HCT116 (cell line): Measurements from ENCODE around the gene ABTB2. TPM values are rescaled to one million over a fixed set of nuclear protein-coding genes. Genes with fewer than 3 reads are reported as not detected.

Source experiments
- ATAC-seq: fragments of 200-7000 bp; cut with Tn5 transposase; 2 replicates; pipeline ENCODE4 v1.9.1; 2020; ENCODE audit warnings: mild to moderate bottlenecking, moderate library complexity
- BruUV-seq: library from RNA; stranded (reverse); fragments of 400-500 nt; replicated peaks from 2 replicates; lab custom pipeline; 2021; lab: Mats Ljungman, UMichigan
- CTCF ChIA-PET: fragments of 300-600 bp; sonication (Branson Sonifier 250); formaldehyde crosslinking; loops from one replicate; lab custom pipeline; 2021; ENCODE audit warnings: antibody characterized with exemption; lab: Charles Lee
- POLR2A ChIA-PET: fragments of 300-600, 350-600 bp; sonication (Branson Sonifier 250); formaldehyde crosslinking; loops from one replicate; lab custom pipeline; 2021; ENCODE audit warnings: antibody characterized with exemption; lab: Charles Lee
- RAD21 ChIA-PET, 2 experiments: fragments of 300-600 bp; sonication (Branson Sonifier 250); formaldehyde crosslinking; loops; one replicate each; lab custom pipeline; 2023; ENCODE audit warnings: low total read pairs in 2 of 2; ENCODE audit not compliant: uncharacterized antibody in 2 of 2, unreplicated experiment in 2 of 2, low non-redundant PET in 1 of 2; lab: Charles Lee
- DNase-seq: peaks from one replicate; pipeline ENCODE4 v3.0.0-alpha.2; 2010; ENCODE audit warnings: low read depth, low spot score
- H2AFZ ChIP-seq: fragments of 200-600 bp; shearing (Covaris generic), sonication (generic); 2 replicates; pipeline ENCODE4 v1.6.1; 2017; ENCODE audit warnings: low read depth, mixed run types, mixed read lengths, antibody characterized with exemption, low read length; ENCODE audit not compliant: poor library complexity, severe bottlenecking
- H3K27ac ChIP-seq: 2 replicates; pipeline ENCODE4 v1.5.1; 2012; ENCODE audit warnings: low read depth, low read length
- H3K27me3 ChIP-seq: fragments of 200-600 bp; sonication (generic); 2 replicates; pipeline ENCODE4 v1.6.1; 2016; ENCODE audit warnings: mixed run types, low read length, mixed read lengths; ENCODE audit not compliant: insufficient read depth
- H3K36me3 ChIP-seq, 2 experiments: fragments of 200-500 bp in 1 of 2; fragments of 200-600 bp in 1 of 2; sonication (Bioruptor generic) in 1 of 2; sonication (generic) in 1 of 2; 2 replicates each; pipeline versions ENCODE4 v1.5.1 to v1.6.1; 2014 to 2016; ENCODE audit warnings: low read length in 2 of 2, inconsistent platforms in 1 of 2, mixed read lengths in 1 of 2, mixed run types in 1 of 2; ENCODE audit not compliant: insufficient read depth in 2 of 2, control insufficient read depth in 1 of 2
- H3K4me1 ChIP-seq, 2 experiments: fragments of 200-600 bp in 1 of 2; sonication (generic) in 1 of 2; 2 replicates each; pipeline versions ENCODE4 v1.5.1 to v1.6.1; 2012 to 2017; ENCODE audit warnings: low read length in 2 of 2, inconsistent platforms in 1 of 2, mild to moderate bottlenecking in 1 of 2, mixed read lengths in 1 of 2, mixed run types in 1 of 2, moderate library complexity in 1 of 2; ENCODE audit not compliant: insufficient read depth in 2 of 2, control insufficient read depth in 1 of 2
- H3K4me2 ChIP-seq: fragments of 200-600 bp; sonication (generic); 2 replicates; pipeline ENCODE4 v1.6.1; 2017; ENCODE audit warnings: mixed run types, low read length, mixed read lengths
- H3K4me3 ChIP-seq, 2 experiments: fragments of 200-600 bp in 1 of 2; sonication (generic) in 1 of 2; replicated peaks in 1 of 2; 2 replicates each; pipeline ENCODE4 v1.5.1; 2011 to 2016; ENCODE audit warnings: low read length in 2 of 2, control low read depth in 1 of 2, low read depth in 1 of 2, mild to moderate bottlenecking in 1 of 2, mixed read lengths in 1 of 2, mixed run types in 1 of 2
- H3K79me2 ChIP-seq: fragments of 200-600 bp; sonication (generic); 2 replicates; pipeline ENCODE4 v1.6.1; 2017; ENCODE audit warnings: mild to moderate bottlenecking, mixed run types, low read length, moderate library complexity, mixed read lengths; ENCODE audit not compliant: insufficient read depth
- H3K9ac ChIP-seq: fragments of 200-600 bp; sonication (generic); 2 replicates; pipeline ENCODE4 v1.6.1; 2016; ENCODE audit warnings: low read length, mixed read lengths
- H3K9me2 ChIP-seq: fragments of 200-600 bp; sonication (generic), shearing (Covaris generic); 2 replicates; pipeline ENCODE4 v1.6.1; 2017; ENCODE audit warnings: mixed run types, mild to moderate bottlenecking, moderate library complexity; ENCODE audit not compliant: insufficient read depth
- H3K9me3 ChIP-seq, 2 experiments: fragments of 200-500 bp in 1 of 2; fragments of 200-600 bp in 1 of 2; sonication (Bioruptor generic) in 1 of 2; sonication (generic) in 1 of 2; 2 replicates each; pipeline ENCODE4 v1.6.1; 2014 to 2017; ENCODE audit warnings: low read length in 2 of 2, mixed read lengths in 2 of 2, inconsistent platforms in 1 of 2, low read depth in 1 of 2, mild to moderate bottlenecking in 1 of 2, mixed run types in 1 of 2, moderate library complexity in 1 of 2; ENCODE audit not compliant: control insufficient read depth in 1 of 2, insufficient read depth in 1 of 2
- H4K20me1 ChIP-seq: fragments of 200-600 bp; sonication (generic), shearing (Covaris generic); 2 replicates; pipeline ENCODE4 v1.6.1; 2017; ENCODE audit warnings: mixed run types, mild to moderate bottlenecking, moderate library complexity; ENCODE audit not compliant: insufficient read depth
- CBX3 ChIP-seq: IDR thresholded peaks from 2 replicates; pipeline ENCODE4 v1.6.1; 2012; ENCODE audit warnings: low read depth
- CEBPB ChIP-seq: IDR thresholded peaks from 2 replicates; pipeline ENCODE4 v1.6.1; 2012; ENCODE audit warnings: low read depth
- EGR1 ChIP-seq: IDR thresholded peaks from 2 replicates; pipeline ENCODE4 v1.6.1; 2012; ENCODE audit warnings: low read depth
- EZH2phosphoT487 ChIP-seq: fragments of 200-600 bp; IDR thresholded peaks from 2 replicates; pipeline ENCODE4 v1.6.1; 2018; ENCODE audit warnings: antibody characterized with exemption, borderline replicate concordance
- FOSL1 ChIP-seq: IDR thresholded peaks from 2 replicates; pipeline ENCODE4 v1.6.1; 2012; ENCODE audit warnings: low read depth
- JUND ChIP-seq: IDR thresholded peaks from 2 replicates; pipeline ENCODE4 v1.6.1; 2012
- POLR2A ChIP-seq: IDR thresholded peaks from 2 replicates; pipeline ENCODE4 v1.7.0; 2011; ENCODE audit warnings: borderline replicate concordance; ENCODE audit not compliant: insufficient read depth, insufficient read length; ENCODE audit errors: extremely low read depth
- RAD21 ChIP-seq: IDR thresholded peaks from 2 replicates; pipeline ENCODE4 v1.6.1; 2012; ENCODE audit warnings: low read depth, mild to moderate bottlenecking
- REST ChIP-seq: IDR thresholded peaks from 2 replicates; pipeline ENCODE4 v1.6.1; 2012; ENCODE audit warnings: low read depth
- SIN3A ChIP-seq: IDR thresholded peaks from 2 replicates; pipeline ENCODE4 v1.6.1; 2012; ENCODE audit warnings: low read depth
- SP1 ChIP-seq: IDR thresholded peaks from 2 replicates; pipeline ENCODE4 v1.6.1; 2012; ENCODE audit warnings: low read depth
- SRF ChIP-seq: IDR thresholded peaks from 2 replicates; pipeline ENCODE4 v1.6.1; 2012; ENCODE audit warnings: low read depth
- TCF7L2 ChIP-seq: IDR thresholded peaks from 2 replicates; pipeline ENCODE4 v1.7.0; 2011; ENCODE audit warnings: borderline replicate concordance, inconsistent platforms; ENCODE audit not compliant: insufficient read depth, insufficient read length; ENCODE audit errors: extremely low read depth
- YY1 ChIP-seq: IDR thresholded peaks from 2 replicates; pipeline ENCODE4 v1.6.1; 2011; ENCODE audit warnings: low read length, low read depth, moderate library complexity, mild to moderate bottlenecking; ENCODE audit not compliant: insufficient replicate concordance; ENCODE audit errors: extremely low read depth
- ZBTB33 ChIP-seq: IDR thresholded peaks from 2 replicates; pipeline ENCODE4 v1.6.1; 2011; ENCODE audit warnings: mild to moderate bottlenecking, low read length, moderate library complexity; ENCODE audit not compliant: insufficient replicate concordance; ENCODE audit errors: extremely low read depth
- ZFX ChIP-seq: fragments of 450-650 bp; IDR thresholded peaks from 2 replicates; pipeline ENCODE4 v1.6.1; 2017
- ZNF274 ChIP-seq: fragments of 200-500 bp; sonication (Bioruptor generic); IDR thresholded peaks from 2 replicates; pipeline ENCODE4 v1.6.1; 2014; ENCODE audit warnings: mild to moderate bottlenecking, low read depth, low read length, inconsistent platforms
- intact Hi-C: fragments of 100-400 bp; cut with micrococcal nuclease; formaldehyde crosslinking; loops from 2 replicates; pipeline ENCODE4 v1.10.0; 2022
- total RNA-seq: library from RNA; stranded (reverse); gene quantifications from one replicate; pipeline ENCODE4 v1.2.1, GENCODE V29; 2021; ENCODE audit not compliant: unreplicated experiment
- TF ChIP-seq, protein P1 (sequence below): IDR thresholded peaks from 2 replicates; pipeline ENCODE4 v1.6.1; 2012

Gene ABTB2
- total RNA-seq, 1 experiment from 2014 or later = 6.8 TPM

- TF ChIP-seq EGR1 (no peak), REST (no peak), EZH2phosphoT487 (no peak), ZFX (no peak), SP1 (no peak)
These were observed 118.2 kb downstream of the ABTB2 start (continued) for GRCh38 chr11:34239465-34240149.

GRCh38 chr11:34238966-34239365, 118.8 kb downstream of the ABTB2 start:
- H3K4me3 ChIP-seq = no peak overlapping the region
- no peak overlapping the region for H3K27ac ChIP-seq
- ChIA-PET CTCF (interaction anchor here (0.8 to 1.9 kb wide), 3 partner anchors 8 to 65 kb away, joined by 3 to 6 read pairs (median 3); no protein-coding TSS in a partner anchor), RAD21 (interaction anchor here in 1 of 2 experiments (1.5 kb wide), 1 partner anchor 65 kb away, joined by 5 read pairs; no protein-coding TSS in a partner anchor), POLR2A (interaction anchor here (0.8 kb wide), 1 partner anchor 24 kb away, joined by 3 read pairs; no protein-coding TSS in a partner anchor)
- peaks cover 58 to 70% of the 10 kb centered on the region in 2 experiments for H3K4me1 ChIP-seq
- H3K4me2 ChIP-seq = peak overlapping the region; percentile 15; the same call in 1 of the 2 replicates
- H3K36me3 ChIP-seq = no peaks in the 10 kb centered on the region
- no peaks in the 10 kb centered on the region for H3K79me2 ChIP-seq
- no peak overlapping the region for H3K9ac ChIP-seq
- H3K27me3 ChIP-seq = no peaks in the 10 kb centered on the region
- ATAC-seq (no peak), DNase-seq (no peak)
- H4K20me1 ChIP-seq = no peaks in the 10 kb centered on the region
- no peaks in the 10 kb centered on the region for H3K9me2 ChIP-seq
- no peak overlapping the region for H2AFZ ChIP-seq
- H3K9me3 ChIP-seq = no peaks in the 10 kb centered on the region
- no TSS peak for BruUV-seq
- intact Hi-C loops = no loop called here
- no peak for TF ChIP-seq FOSL1
- no peak; the same call in 1 of the 2 replicates for TF ChIP-seq CEBPB
- no peak for TF ChIP-seq TCF7L2
- TF ChIP-seq POLR2A = no peak
- no peak for TF ChIP-seq ZNF274
- no peak for TF ChIP-seq CBX3
- TF ChIP-seq RAD21 = no peak
- no peak for TF ChIP-seq SP1
- no peak for TF ChIP-seq ZBTB33
- TF ChIP-seq YY1 = no peak
- TF ChIP-seq EZH2phosphoT487 = no peak
- no peak for TF ChIP-seq SIN3A
- TF ChIP-seq, protein P1, sequence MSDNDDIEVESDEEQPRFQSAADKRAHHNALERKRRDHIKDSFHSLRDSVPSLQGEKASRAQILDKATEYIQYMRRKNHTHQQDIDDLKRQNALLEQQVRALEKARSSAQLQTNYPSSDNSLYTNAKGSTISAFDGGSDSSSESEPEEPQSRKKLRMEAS = no peak
- TF ChIP-seq JUND = no peak
- TF ChIP-seq ZFX = no peak
- no peak for TF ChIP-seq EGR1
- TF ChIP-seq SRF = no peak
